ENCODE measurements around the gene DVL2. TPM values are rescaled to one million over a fixed set of nuclear protein-coding genes. Genes with fewer than 3 reads are reported as not detected.
A peak's percentile ranks its signal among the peaks of the same experiment; 100 is the strongest.

The DVL2 gene
- total RNA-seq, 1 donor from 2014 or later = 73.5 TPM

DNA sequence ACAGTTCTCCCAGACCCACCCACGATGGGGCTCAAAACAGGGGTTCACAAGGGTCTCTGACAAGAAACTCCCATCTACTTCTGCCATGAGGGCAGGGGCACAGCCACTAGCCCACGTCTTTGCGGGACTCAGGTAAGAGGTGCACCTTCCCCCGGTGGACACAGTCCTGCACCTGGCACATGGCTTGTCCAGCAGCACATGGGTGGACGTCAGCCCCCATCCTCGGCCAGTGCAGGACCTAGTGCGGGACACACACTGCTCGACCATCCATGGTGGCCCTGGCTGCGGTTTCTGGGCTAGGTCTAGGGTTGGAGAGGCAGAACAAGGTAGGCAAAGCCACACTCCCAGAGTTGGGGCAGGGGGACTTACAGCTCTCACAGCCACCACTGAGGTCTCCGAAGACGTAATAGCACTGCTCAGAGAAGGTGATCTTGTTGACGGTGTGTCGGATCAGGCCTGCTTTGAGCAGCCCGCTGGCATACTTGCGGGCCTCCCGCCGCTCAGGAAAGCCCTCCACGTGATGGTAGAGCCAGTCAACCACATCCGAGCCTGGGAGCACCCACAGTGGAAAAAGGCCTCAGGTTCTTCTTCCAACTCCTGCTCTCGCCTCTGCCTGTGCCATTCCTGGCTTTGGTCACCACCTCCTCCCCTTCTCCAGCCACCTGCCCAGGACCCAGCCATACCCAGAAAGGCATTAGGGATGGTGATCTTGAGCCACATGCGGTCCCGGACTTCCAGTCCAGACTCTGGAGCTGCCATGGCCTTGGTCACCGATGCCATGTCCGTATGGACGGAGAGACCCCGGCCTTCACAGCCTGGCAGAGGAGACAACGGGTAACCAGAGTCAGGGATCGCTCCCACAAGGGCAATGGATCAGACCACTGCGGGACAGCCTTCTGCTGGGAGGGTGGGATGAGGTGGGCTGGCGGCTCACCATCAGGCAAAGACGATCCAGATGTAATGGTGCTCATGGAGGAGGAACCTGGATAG lies 7.3 kb downstream of the DVL2 start:
- H3K4me1 Mint-ChIP-seq (ENCODE audit: low read depth) = peaks cover 12% of the 10 kb centered on the region
- intact Hi-C loops (cut with micrococcal nuclease) = no loop called here
- no peak for DNase-seq (ENCODE audit: low spot score)
- H3K27me3 Mint-ChIP-seq (ENCODE audit: insufficient read depth) = no peaks in the 10 kb centered on the region
- peaks cover 38% of the 10 kb centered on the region for H3K36me3 Mint-ChIP-seq (ENCODE audit: low read depth)
- no peaks in the 10 kb centered on the region for H3K9me3 Mint-ChIP-seq
- H3K27ac Mint-ChIP-seq = no peak overlapping the region
- no peak overlapping the region for H3K4me3 Mint-ChIP-seq

DNA sequence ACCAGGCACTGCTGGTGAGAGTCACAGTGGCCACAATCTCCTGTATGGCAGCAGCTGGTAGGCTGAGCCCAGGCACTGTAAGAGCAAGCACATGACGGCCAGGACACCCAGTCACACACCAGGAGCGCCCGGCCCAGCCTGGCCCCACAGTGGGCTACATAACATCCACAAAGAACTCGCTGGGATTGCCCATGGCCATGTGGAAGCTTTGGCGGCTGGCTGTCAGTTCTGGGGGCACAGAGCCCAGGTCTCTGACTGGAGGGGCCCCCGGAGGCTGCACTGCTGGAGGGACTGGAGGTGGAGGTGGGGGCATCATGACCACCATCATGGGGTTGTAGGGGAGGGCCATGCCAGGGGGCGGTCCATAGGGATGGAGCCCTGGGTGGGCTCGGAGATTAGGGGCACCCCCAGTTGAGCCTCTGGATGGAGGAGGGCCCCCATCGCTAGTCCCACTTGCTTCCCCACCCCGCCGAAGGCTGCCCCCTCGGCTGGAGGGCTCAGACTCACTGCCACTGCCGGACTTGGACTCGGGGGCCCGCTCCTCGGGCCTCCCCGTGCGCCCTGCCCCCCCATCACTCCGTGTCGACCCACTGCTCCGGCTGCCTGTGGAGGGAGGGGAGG lies 8.5 kb downstream of the DVL2 start:
- no peaks in the 10 kb centered on the region for H3K9me3 Mint-ChIP-seq
- no peak overlapping the region for H3K27ac Mint-ChIP-seq

DNA sequence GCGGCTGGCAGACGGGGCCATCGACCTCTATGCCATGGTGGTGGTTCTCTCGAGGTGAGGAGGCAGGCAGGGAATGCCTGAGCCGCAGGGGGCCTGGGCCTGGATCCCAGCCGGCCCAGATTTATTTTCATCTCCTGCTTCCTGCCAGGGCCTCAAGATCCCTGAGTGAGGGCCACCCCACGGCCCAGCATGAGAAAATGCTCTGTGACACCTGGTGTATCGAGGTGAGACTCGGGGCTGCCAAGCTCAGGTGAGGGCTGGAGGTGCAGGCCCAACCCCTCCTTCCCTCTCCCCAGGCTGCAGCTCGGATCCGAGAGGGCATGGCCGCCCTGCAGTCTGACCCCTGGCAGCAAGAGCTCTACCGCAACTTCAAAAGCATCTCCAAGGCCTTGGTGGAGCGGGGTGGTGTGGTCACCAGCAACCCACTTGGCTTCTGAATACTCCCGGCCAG lies 9.6 kb downstream of the DVL2 start:
- intact Hi-C loops (cut with micrococcal nuclease) = no loop called here
- H3K4me3 Mint-ChIP-seq = no peak overlapping the region
- peaks cover 29% of the 10 kb centered on the region for H3K4me1 Mint-ChIP-seq (ENCODE audit: low read depth)
- H3K9me3 Mint-ChIP-seq = no peaks in the 10 kb centered on the region
- DNase-seq (ENCODE audit: low spot score) = no peak
- H3K36me3 Mint-ChIP-seq (ENCODE audit: low read depth) = peaks cover 39% of the 10 kb centered on the region
- no peaks in the 10 kb centered on the region for H3K27me3 Mint-ChIP-seq (ENCODE audit: insufficient read depth)
- no peak overlapping the region for H3K27ac Mint-ChIP-seq

More for the DNA sequence above, 8.5 kb downstream of the DVL2 start:
- H3K4me3 Mint-ChIP-seq = no peak overlapping the region
- H3K4me1 Mint-ChIP-seq (ENCODE audit: low read depth) = peaks cover 21% of the 10 kb centered on the region
- intact Hi-C loops (cut with micrococcal nuclease) = no loop called here
- no peak for DNase-seq (ENCODE audit: low spot score)
- no peaks in the 10 kb centered on the region for H3K27me3 Mint-ChIP-seq (ENCODE audit: insufficient read depth)
- H3K36me3 Mint-ChIP-seq (ENCODE audit: low read depth) = peaks cover 40% of the 10 kb centered on the region

DNA sequence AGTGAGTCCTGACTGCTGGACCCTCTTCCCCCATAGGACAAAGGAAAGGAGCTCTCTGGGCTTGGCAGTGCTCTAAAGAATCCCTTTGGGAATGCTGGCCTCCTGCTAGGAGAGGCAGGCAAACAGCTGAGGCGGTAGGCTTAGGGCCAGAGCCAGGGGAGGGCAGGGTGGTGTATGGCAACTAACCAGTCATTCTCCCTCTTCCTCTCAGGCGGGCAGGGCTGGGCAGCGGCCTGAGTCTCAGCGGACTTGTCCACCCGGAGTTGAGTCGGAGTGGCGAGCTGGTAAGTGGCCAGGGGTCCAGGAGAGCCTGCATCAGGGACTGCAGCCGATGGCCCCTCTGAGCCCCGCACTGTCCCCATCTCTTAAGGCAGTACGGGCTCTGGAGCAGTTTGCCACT lies 10.2 kb downstream of the DVL2 start:
- intact Hi-C loops (cut with micrococcal nuclease) = no loop called here
- no peaks in the 10 kb centered on the region for H3K27me3 Mint-ChIP-seq (ENCODE audit: insufficient read depth)
- H3K4me1 Mint-ChIP-seq (ENCODE audit: low read depth) = peaks cover 35% of the 10 kb centered on the region
- no peak for DNase-seq (ENCODE audit: low spot score)
- peaks cover 36% of the 10 kb centered on the region for H3K36me3 Mint-ChIP-seq (ENCODE audit: low read depth)
- no peaks in the 10 kb centered on the region for H3K9me3 Mint-ChIP-seq
- no peak overlapping the region for H3K27ac Mint-ChIP-seq
- H3K4me3 Mint-ChIP-seq = no peak overlapping the region

DNA sequence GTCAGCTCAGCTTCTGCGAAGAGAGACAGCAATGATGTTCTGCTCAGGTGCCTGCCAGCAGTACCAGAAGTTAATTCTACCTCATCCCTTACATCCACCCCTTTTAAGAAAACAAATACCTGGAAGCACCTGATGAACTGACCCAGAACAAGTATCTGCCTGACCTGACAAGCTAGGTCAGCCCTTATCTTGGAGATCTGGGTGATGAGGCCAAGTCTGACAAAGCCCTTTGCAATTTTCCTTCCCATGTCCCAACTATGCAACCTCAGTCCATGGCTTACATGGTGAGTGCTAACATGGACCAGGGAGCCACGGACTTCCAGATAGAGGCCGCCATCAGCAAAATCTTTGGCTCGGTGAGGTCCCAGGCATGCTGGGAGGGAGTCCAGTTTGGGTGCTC lies 10.9 kb downstream of the DVL2 start:
- Mint-ChIP-seq H3K4me3 (no peak overlapping the region), H3K27me3 (ENCODE audit: insufficient read depth) (no peaks in the 10 kb centered on the region), H3K9me3 (no peaks in the 10 kb centered on the region), H3K4me1 (ENCODE audit: low read depth) (peaks cover 42% of the 10 kb centered on the region), H3K27ac (no peak overlapping the region), H3K36me3 (ENCODE audit: low read depth) (peaks cover 31% of the 10 kb centered on the region)
- intact Hi-C loops (cut with micrococcal nuclease) = no loop called here
- no peak for DNase-seq (ENCODE audit: low spot score)

DNA sequence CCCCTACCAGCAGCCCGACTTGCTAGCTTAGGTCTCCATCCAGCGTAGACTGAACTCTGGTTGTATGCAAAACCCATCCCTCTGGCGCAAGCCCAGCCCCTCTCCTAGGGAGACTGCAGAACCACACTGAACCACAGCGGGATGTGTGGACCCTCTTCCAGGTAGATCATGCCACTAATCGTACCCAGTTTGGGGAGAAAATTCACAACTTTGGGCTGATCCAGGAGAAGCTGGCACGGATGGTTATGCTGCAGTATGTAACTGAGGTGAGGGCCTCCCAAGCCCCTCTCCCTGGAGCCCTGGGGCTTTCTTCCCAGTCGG lies 11.4 kb downstream of the DVL2 start:
- H3K4me1 Mint-ChIP-seq (ENCODE audit: low read depth) = peaks cover 41% of the 10 kb centered on the region
- intact Hi-C loops (cut with micrococcal nuclease) = no loop called here
- H3K36me3 Mint-ChIP-seq (ENCODE audit: low read depth) = peaks cover 27% of the 10 kb centered on the region
- H3K27me3 Mint-ChIP-seq (ENCODE audit: insufficient read depth) = no peaks in the 10 kb centered on the region
- H3K27ac Mint-ChIP-seq = no peak overlapping the region
- no peak for DNase-seq (ENCODE audit: low spot score)
- H3K9me3 Mint-ChIP-seq = no peaks in the 10 kb centered on the region
- H3K4me3 Mint-ChIP-seq = no peak overlapping the region

DNA sequence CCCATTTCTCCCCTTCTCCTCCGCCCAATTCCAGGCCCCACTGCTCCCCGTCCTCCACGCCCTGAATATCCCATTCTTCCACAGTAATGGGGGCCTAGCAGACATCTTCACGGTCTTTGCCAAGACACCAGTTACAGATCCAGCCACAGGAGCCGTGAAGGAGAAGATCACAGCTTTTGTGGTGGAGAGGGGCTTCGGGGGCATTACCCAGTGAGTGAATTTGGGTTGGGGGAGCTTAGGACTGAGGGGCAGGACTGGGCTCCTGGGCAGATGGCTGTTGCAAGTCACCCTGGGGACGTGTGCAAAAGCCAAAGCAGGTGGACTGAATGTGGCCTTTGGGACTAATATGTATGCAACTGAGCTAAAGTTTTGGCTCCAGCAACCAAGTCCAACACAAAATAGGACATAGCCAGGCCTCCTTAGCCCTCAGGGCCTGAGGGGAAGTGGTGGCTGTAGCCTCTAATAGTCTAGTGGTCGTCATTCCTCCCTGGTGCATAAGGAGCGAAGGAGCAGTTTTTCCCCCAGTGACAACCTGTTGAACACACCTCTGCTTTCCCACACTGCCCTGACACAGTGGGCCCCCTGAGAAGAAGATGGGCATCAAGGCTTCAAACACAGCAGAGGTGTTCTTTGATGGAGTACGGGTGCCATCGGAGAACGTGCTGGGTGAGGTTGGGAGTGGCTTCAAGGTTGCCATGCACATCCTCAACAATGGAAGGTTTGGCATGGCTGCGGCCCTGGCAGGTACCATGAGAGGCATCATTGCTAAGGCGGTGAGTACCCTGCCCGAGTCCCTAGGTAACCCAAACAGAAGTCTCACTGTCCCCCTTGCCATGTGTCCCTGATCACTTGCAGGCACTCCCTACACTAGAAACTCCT lies 12.0 kb downstream of the DVL2 start:
- H3K36me3 Mint-ChIP-seq (ENCODE audit: low read depth) = peaks cover 25% of the 10 kb centered on the region
- H3K27me3 Mint-ChIP-seq (ENCODE audit: insufficient read depth) = no peaks in the 10 kb centered on the region
- peak overlapping the region; percentile 7 for H3K4me3 Mint-ChIP-seq
- H3K27ac Mint-ChIP-seq = no peak overlapping the region
- intact Hi-C loops (cut with micrococcal nuclease) = no loop called here
- H3K9me3 Mint-ChIP-seq = no peaks in the 10 kb centered on the region
- peaks cover 39% of the 10 kb centered on the region for H3K4me1 Mint-ChIP-seq (ENCODE audit: low read depth)
- DNase-seq (ENCODE audit: low spot score) = no peak

DNA sequence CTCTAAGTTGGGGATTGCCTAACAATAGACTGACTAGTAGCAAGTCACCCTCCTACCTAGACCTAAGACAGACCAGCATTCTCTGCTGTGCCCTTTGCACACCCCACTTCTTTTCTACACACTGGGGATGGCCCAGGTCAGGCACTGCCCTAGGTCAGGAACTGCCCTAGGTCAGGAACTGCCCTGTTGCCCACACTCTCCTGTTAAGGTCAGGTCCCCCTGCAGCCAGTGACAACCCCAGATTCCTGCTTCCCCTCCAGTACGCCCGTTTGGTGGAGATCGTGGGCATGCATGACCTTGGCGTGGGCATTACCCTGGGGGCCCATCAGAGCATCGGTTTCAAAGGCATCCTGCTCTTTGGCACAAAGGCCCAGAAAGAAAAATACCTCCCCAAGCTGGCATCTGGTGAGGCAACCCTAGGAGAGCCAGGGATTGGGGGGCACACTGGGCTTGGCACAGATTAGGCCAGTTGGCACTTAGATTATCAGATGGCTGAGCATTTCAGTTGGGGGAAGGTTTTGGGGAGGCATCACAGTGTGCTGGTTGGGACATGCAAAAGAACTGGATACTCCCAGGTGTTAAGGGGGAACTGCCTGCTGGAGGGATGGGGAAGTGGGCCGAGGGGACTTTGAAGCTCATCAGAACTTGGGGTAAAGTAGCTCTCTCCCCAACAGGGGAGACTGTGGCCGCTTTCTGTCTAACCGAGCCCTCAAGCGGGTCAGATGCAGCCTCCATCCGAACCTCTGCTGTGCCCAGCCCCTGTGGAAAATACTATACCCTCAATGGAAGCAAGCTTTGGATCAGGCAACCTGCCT lies 12.8 kb downstream of the DVL2 start:
- DNase-seq (ENCODE audit: low spot score) = no peak
- peaks cover 22% of the 10 kb centered on the region for H3K36me3 Mint-ChIP-seq (ENCODE audit: low read depth)
- peak overlapping the region; percentile 89 for H3K27ac Mint-ChIP-seq
- H3K9me3 Mint-ChIP-seq = no peaks in the 10 kb centered on the region
- peak overlapping the region; percentile 96 for H3K4me3 Mint-ChIP-seq
- peaks cover 42% of the 10 kb centered on the region for H3K4me1 Mint-ChIP-seq (ENCODE audit: low read depth)
- intact Hi-C loops (cut with micrococcal nuclease) = loop anchor here (1.0 kb wide), 1 partner anchor 75 kb away; no protein-coding TSS in a partner anchor
- no peaks in the 10 kb centered on the region for H3K27me3 Mint-ChIP-seq (ENCODE audit: insufficient read depth)

DNA sequence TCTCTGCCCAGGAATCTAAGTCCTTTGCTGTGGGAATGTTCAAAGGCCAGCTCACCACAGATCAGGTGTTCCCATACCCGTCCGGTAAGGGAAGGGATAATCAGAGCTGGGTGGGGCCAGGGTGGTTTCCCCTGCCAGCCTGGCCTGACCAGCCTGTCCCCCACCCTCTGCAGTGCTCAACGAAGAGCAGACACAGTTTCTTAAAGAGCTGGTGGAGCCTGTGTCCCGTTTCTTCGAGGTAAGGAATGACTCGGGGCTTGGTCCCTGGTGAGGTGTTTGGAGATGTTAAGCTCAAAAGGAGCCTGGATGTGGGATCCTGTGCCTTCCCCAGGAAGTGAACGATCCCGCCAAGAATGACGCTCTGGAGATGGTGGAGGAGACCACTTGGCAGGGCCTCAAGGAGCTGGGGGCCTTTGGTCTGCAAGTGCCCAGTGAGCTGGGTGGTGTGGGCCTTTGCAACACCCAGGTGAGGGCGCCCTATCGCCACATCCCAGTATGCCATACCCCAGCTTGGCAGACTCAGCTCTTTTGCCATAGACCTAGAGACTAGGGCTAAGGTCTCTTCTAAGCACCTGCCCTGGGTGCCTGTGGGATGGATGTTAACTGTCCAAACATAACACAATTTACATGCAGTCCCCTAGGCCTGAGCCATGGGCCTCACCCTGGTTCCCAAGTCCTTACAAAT lies 13.6 kb downstream of the DVL2 start:
- Mint-ChIP-seq H3K9me3 (no peaks in the 10 kb centered on the region), H3K4me3 (peak overlapping the region; percentile 96), H3K27me3 (ENCODE audit: insufficient read depth) (peaks cover 2% of the 10 kb centered on the region), H3K36me3 (ENCODE audit: low read depth) (peaks cover 20% of the 10 kb centered on the region), H3K4me1 (ENCODE audit: low read depth) (peaks cover 49% of the 10 kb centered on the region), H3K27ac (peak overlapping the region; percentile 89)
- peak; percentile 34 for DNase-seq (ENCODE audit: low spot score)
- intact Hi-C loops (cut with micrococcal nuclease) = loop anchor here (1.0 kb wide), 1 partner anchor 76 kb away; no protein-coding TSS in a partner anchor

DNA sequence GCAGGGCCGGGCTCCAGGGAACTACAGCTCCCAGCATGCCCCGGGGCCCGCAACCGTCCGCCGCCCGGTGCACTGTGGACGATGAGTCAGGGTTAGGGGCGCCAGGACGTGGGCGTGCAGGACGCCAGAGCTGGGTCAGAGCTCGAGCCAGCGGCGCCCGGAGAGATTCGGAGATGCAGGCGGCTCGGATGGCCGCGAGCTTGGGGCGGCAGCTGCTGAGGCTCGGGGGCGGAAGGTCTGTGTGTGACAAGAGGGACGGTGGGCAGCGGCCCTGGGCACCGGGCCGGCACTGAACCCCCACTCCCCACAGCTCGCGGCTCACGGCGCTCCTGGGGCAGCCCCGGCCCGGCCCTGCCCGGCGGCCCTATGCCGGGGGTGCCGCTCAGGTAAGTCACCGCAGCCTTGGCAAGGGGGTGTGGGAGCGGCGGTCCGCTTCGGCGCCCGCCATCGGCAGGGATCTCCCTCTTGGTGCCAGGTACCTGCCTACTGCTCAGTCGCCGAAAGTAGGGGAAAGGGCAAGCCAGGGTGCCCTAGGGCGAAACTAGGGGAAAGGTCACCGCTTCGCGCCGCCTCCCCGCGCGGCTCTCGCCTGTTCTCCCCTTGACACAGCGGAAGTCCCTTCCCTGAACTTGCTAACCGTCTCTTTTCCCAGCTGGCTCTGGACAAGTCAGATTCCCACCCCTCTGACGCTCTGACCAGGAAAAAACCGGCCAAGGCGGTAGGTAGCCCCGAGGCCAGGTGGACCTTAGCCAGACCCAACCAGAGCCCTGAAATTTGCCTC lies 14.3 kb downstream of the DVL2 start, which contains the start of the genes ACADVL and DLG4:
Gene ACADVL, plus strand, starts transcription at position 127 of the 781 bp plus-strand sequence. Its CDS starts 47 bp downstream, at position 174.
Gene DLG4, minus strand, starts transcription at position 25 of the 781 bp plus-strand sequence.
- H3K36me3 Mint-ChIP-seq (ENCODE audit: low read depth) = peaks cover 17% of the 10 kb centered on the region
- H3K27me3 Mint-ChIP-seq (ENCODE audit: insufficient read depth) = peaks cover 2% of the 10 kb centered on the region
- no peaks in the 10 kb centered on the region for H3K9me3 Mint-ChIP-seq
- intact Hi-C loops (cut with micrococcal nuclease) = loop anchor here (1.0 to 10.0 kb wide), 5 partner anchors 14 to 1805 kb away; partner anchors contain the start of genes DVL2, ELP5 and NTN1
- H3K27ac Mint-ChIP-seq = peak within 1 kb of the TSS; percentile 96
- DNase-seq (ENCODE audit: low spot score) = peak; percentile 74
- H3K4me1 Mint-ChIP-seq (ENCODE audit: low read depth) = peaks cover 54% of the 10 kb centered on the region
- peak within 1 kb of the TSS; percentile 96 for H3K4me3 Mint-ChIP-seq

All from activated T-helper 1 cell treated with anti-CD3 and anti-CD28 coated beads, Interleukin-12 subunit alpha, Interleukin-12 subunit beta, Interleukin-2, Interleukin-4 antibody, amounts not matched to agents 30 ng/mL and 10 ng/mL and 1 ng/mL, durations not matched to agents 14 hours and 24 hours and 36 hours (primary cell).